BLaER1 treated with 17β-estradiol and CSF1 and Interleukin-3, amounts not matched to agents 10 nM and 100 nM (cell line): Measurements from ENCODE around the gene NOL3.

Experiments used
- H3K27ac ChIP-seq, 11 experiments: shearing (Covaris generic); formaldehyde crosslinking; 2 replicates each; pipeline ENCODE4 v1.8.1; 2022
- H3K27me3 ChIP-seq, 11 experiments: shearing (Covaris generic); formaldehyde crosslinking; 2 replicates each; pipeline ENCODE4 v1.8.1; 2022
- H3K36me3 ChIP-seq, 11 experiments: shearing (Covaris generic); formaldehyde crosslinking; 2 replicates each; pipeline ENCODE4 v1.8.1; 2022
- H3K4me1 ChIP-seq, 10 experiments: shearing (Covaris generic); formaldehyde crosslinking; 2 replicates each; pipeline ENCODE4 v1.8.1; 2022
- H3K4me2 ChIP-seq, 11 experiments: shearing (Covaris generic); formaldehyde crosslinking; 2 replicates each; pipeline ENCODE4 v1.8.1; 2022
- H3K4me3 ChIP-seq, 10 experiments: shearing (Covaris generic); formaldehyde crosslinking; 2 replicates each; pipeline ENCODE4 v1.8.1; 2022
- H3K9ac ChIP-seq, 11 experiments: shearing (Covaris generic); formaldehyde crosslinking; 2 replicates each; pipeline ENCODE4 v1.8.1; 2022
- H3K9me3 ChIP-seq, 11 experiments: shearing (Covaris generic); formaldehyde crosslinking; replicated peaks in 1 of 11; 2 replicates each; pipeline ENCODE4 v1.8.1; 2022
- H4K20me1 ChIP-seq, 11 experiments: shearing (Covaris generic); formaldehyde crosslinking; 2 replicates each; pipeline ENCODE4 v1.8.1; 2022
- Cebpa-rat ChIP-seq, 11 experiments: shearing (Covaris generic); IDR thresholded peaks; 2 replicates each; pipeline ENCODE4 v1.8.1; 2022

The NOL3 gene

GRCh38 chr16:67213197-67214019 is 43.1 kb downstream of the NOL3 start:
- Histone ChIP-seq H3K4me1 (peaks cover 23 to 39% (median 29%) of the 10 kb centered on the region in 10 experiments), H3K4me3 (no peak overlapping the region), H3K9me3 (no peaks in the 10 kb centered on the region), H3K27me3 (no peaks in the 10 kb centered on the region), H4K20me1 (peaks cover 0 to 4% (median 0%) of the 10 kb centered on the region in 11 experiments; a peak in 3 of 22 replicates), H3K4me2 (no peak overlapping the region; a peak in 1 of 22 replicates), H3K36me3 (no peaks in the 10 kb centered on the region), H3K27ac (no peak overlapping the region), H3K9ac (no peak overlapping the region; a peak in 1 of 22 replicates)
- no peak for TF ChIP-seq Cebpa-rat (IDR thresholded peaks at IDR 0.05)

DNA sequence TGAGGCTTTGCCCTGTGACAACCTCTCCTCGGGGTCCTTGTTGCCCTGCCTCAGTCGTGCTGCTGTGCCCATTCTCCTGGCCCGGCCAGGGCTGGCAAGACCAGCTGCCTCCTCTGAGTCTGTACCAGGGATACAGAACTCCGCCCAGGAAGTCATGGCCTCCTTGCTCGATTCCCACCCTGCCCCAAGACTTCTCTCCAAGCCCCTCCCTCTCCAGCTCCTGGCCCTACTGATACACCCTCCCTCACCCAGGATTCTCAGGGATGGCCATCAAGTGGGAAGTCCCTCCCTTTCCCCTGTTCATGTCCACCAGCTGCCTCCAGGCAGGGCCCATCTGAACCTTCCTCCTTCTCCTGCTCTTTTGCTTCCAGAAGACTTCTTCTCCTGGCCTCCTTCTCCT is 45.4 kb downstream of the NOL3 start:
- H3K27me3 ChIP-seq = no peaks in the 10 kb centered on the region
- no peak overlapping the region for H3K27ac ChIP-seq
- peak overlapping the region in 3 of 11 experiments; percentile 77 to 86 (median 85); a peak in 6 of 22 replicates for H3K4me2 ChIP-seq
- no peak overlapping the region for H3K9ac ChIP-seq
- H3K9me3 ChIP-seq = no peaks in the 10 kb centered on the region
- H3K36me3 ChIP-seq = no peaks in the 10 kb centered on the region
- TF ChIP-seq Cebpa-rat (IDR thresholded peaks at IDR 0.05) = no peak
- H3K4me3 ChIP-seq = no peak overlapping the region
- no peaks in the 10 kb centered on the region for H4K20me1 ChIP-seq
- H3K4me1 ChIP-seq = peaks cover 37 to 59% (median 41%) of the 10 kb centered on the region in 10 experiments

DNA sequence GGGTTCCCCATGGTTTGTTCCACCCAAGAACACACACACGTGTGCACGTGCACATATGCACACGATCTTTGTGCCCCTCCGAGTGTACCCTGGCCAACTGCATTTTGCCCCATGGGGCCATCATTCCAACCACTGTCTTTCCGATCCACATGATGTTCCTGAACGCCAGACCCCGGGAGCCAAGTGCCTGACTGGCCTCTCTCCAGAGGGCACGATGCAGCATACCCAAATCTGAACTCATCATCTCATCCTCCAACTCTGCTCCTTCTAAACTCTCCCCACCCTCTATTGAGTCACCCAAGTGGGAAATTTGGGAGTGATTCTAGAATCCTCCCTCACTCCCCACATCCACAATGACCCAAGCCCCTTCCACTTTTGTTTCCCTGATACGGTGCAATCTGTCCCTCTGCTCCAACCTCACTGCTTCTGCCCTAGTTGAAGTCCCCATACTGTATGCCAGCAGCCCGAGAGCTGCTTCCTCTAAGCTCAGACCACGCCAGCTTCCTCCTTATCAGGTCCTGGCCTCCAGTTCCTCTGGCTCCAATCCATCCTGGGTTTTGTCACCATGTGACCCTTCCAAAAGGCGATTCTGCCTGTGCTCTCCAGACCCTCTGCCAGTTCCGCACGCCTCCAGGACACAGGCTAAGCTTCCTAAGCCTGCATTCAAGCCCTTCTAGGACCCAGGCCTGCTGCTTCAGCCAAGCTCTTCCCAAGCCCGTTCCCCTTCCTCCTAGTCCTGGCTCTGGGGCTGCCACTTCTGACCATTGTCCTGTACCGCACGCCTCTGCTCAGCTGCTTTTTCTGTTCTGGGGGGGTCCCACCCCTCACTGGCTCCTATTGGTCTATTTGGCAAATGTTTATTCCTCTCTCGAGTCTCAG is 46.5 kb downstream of the NOL3 start:
- H3K27me3 ChIP-seq = no peaks in the 10 kb centered on the region
- no peak for TF ChIP-seq Cebpa-rat (IDR thresholded peaks at IDR 0.05)
- H3K9ac ChIP-seq = peak overlapping the region in 6 of 11 experiments; percentile 21 to 55 (median 49); a peak in 10 of 22 replicates
- H4K20me1 ChIP-seq = no peaks in the 10 kb centered on the region
- H3K4me2 ChIP-seq = peak overlapping the region; percentile 65 to 91 (median 79)
- peak overlapping the region in 10 of 11 experiments; percentile 2 to 63 (median 51); a peak in 16 of 22 replicates for H3K27ac ChIP-seq
- H3K9me3 ChIP-seq = no peaks in the 10 kb centered on the region
- H3K4me3 ChIP-seq = no peak overlapping the region
- H3K36me3 ChIP-seq = no peaks in the 10 kb centered on the region
- H3K4me1 ChIP-seq = peaks cover 38 to 64% (median 50%) of the 10 kb centered on the region in 10 experiments

DNA sequence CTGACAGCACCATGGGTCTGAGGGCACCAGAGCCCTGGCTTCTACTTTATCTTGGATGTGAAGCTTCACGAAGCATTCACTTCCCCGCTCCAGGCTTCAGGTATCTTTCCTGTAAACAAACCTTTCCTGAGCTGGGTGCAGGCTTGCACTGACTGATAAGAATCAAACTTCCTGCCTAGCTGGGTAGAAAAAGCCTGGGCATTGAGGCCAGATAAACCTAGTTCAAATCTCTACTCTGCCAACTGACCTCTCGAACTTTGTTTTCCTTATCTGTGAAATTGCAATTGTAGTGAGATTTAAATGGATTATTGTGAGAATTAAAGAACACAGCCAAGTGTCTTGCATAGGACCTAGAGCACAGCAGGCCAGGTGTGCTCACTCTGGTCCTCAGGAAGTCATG is 53.7 kb downstream of the NOL3 start:
- peaks cover 10 to 13% (median 12%) of the 10 kb centered on the region in 11 experiments for H3K36me3 ChIP-seq
- H3K4me3 ChIP-seq = no peak overlapping the region
- no peak overlapping the region for H3K27ac ChIP-seq
- no peaks in the 10 kb centered on the region for H3K27me3 ChIP-seq
- no peaks in the 10 kb centered on the region for H3K9me3 ChIP-seq
- H3K4me2 ChIP-seq = no peak overlapping the region
- H4K20me1 ChIP-seq = peaks cover 0 to 19% (median 15%) of the 10 kb centered on the region in 11 experiments; a peak in 14 of 22 replicates
- peaks cover 31 to 53% (median 51%) of the 10 kb centered on the region in 10 experiments for H3K4me1 ChIP-seq
- TF ChIP-seq Cebpa-rat (IDR thresholded peaks at IDR 0.05) = no peak
- H3K9ac ChIP-seq = no peak overlapping the region
